COLO668 (cell line): ENCODE results near the gene CDH4.

Source experiments
- DNase-seq: peaks from one replicate; lab custom pipeline; 2025; ENCODE audit not compliant: unreplicated experiment; lab: John Stamatoyannopoulos, UW

CDH4 gene

GRCh38 chr20:61679473-61679872 lies 427.4 kb downstream of the CDH4 start:
- DNase-seq, result no peak

- no peak for DNase-seq
Measured at GRCh38 chr20:61680096-61680495, 428.0 kb downstream of the CDH4 start.

- DNase-seq, result no peak
Measured at GRCh38 chr20:61682114-61682995, 430.3 kb downstream of the CDH4 start.

- DNase-seq, result no peak
Measured at GRCh38 chr20:61682996-61683681, 431.1 kb downstream of the CDH4 start.

GRCh38 chr20:61683721-61684120 lies 431.7 kb downstream of the CDH4 start:
- no peak for DNase-seq

GRCh38 chr20:61684136-61684535 lies 432.1 kb downstream of the CDH4 start:
- DNase-seq, result no peak

- DNase-seq, result no peak
Measured at GRCh38 chr20:61684583-61685235, 432.6 kb downstream of the CDH4 start.

- no peak for DNase-seq
Measured at GRCh38 chr20:61685462-61685861, 433.4 kb downstream of the CDH4 start.

- DNase-seq, result no peak
Measured at GRCh38 chr20:61686051-61686936, 434.2 kb downstream of the CDH4 start.

- no peak for DNase-seq
Measured at GRCh38 chr20:61688411-61688810, 436.4 kb downstream of the CDH4 start.

GRCh38 chr20:61690150-61690549 lies 438.1 kb downstream of the CDH4 start:
- no peak for DNase-seq

GRCh38 chr20:61690993-61691838 lies 439.2 kb downstream of the CDH4 start:
- DNase-seq, result no peak

GRCh38 chr20:61691978-61692377 lies 439.9 kb downstream of the CDH4 start:
- DNase-seq, result no peak

- DNase-seq, result no peak
Measured at GRCh38 chr20:61692479-61692878, 440.4 kb downstream of the CDH4 start.

GRCh38 chr20:61693055-61693600 lies 441.1 kb downstream of the CDH4 start:
- no peak for DNase-seq

GRCh38 chr20:61694682-61695081 lies 442.6 kb downstream of the CDH4 start:
- no peak for DNase-seq

GRCh38 chr20:61695741-61696140 lies 443.7 kb downstream of the CDH4 start:
- no peak for DNase-seq

GRCh38 chr20:61696181-61696735 lies 444.2 kb downstream of the CDH4 start:
- no peak for DNase-seq
